ENCODE results near the gene CHAF1A.

DNA sequence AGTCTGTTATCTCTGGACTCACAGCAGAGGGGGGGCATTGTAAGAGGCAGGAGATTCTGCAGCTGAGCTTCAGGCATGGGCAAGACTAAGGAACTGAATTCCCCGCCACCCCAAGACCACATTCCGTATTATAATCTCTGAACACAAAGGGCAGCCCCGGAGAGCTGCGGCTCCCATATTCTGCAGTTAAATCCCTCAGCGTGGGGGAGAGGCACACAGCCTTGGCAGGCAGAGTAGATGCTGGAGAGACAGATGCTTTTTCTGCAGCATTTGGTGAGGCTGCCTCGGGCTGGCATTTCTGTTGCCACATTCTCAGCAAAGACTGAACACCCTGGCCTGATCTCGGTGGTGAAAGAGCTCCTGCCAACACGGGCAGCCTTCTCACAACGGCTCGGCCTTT is 12.9 kb downstream of the CHAF1A start:
- TF ChIP-seq, protein P1, sequence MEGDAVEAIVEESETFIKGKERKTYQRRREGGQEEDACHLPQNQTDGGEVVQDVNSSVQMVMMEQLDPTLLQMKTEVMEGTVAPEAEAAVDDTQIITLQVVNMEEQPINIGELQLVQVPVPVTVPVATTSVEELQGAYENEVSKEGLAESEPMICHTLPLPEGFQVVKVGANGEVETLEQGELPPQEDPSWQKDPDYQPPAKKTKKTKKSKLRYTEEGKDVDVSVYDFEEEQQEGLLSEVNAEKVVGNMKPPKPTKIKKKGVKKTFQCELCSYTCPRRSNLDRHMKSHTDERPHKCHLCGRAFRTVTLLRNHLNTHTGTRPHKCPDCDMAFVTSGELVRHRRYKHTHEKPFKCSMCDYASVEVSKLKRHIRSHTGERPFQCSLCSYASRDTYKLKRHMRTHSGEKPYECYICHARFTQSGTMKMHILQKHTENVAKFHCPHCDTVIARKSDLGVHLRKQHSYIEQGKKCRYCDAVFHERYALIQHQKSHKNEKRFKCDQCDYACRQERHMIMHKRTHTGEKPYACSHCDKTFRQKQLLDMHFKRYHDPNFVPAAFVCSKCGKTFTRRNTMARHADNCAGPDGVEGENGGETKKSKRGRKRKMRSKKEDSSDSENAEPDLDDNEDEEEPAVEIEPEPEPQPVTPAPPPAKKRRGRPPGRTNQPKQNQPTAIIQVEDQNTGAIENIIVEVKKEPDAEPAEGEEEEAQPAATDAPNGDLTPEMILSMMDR (IDR thresholded peaks at IDR 0.05), result no peak
- no peak for TF ChIP-seq POLR2A (IDR thresholded peaks at IDR 0.05)
